ENCODE results near the gene SERPINH1.
A peak's percentile ranks its signal among the peaks of the same experiment; 100 is the strongest.

SERPINH1 gene

DNA sequence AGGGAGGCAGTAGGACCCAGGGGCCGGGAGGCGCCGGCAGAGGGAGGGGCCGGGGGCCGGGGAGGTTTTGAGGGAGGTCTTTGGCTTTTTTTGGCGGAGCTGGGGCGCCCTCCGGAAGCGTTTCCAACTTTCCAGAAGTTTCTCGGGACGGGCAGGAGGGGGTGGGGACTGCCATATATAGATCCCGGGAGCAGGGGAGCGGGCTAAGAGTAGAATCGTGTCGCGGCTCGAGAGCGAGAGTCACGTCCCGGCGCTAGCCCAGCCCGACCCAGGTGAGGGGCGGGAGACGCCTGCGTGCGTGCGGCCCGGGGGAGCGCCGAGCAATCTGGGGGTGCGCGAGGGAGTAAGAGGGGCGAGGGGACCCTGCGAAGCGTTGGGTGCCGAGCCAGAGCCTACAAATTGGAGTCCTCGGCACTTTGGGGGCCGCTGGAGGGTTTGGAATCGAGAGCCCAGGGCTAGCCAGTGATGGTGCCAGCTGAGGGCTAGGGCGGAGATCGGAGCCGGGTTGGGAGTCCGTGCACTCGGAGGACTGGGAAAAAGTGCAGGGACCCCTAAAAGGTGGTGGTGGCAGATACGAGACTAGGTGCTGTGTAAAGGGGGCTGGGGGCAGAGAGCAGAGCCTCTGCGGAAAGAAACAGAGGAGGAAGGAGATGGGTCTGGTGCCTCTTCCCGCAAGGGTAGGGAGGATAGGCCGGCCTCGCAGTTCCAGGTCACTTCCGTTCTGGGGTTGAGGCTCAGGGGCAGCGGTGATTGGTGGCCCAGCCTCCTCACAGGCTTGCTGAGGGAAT is at the start of gene SERPINH1:
SERPINH1 (plus strand) TSS at position 206 of the 788 bp plus-strand sequence. CDS start 4,097 bp downstream, outside the sequence.
- peak in 2 of 4 experiments; percentile 31 to 46 for DNase-seq

DNA sequence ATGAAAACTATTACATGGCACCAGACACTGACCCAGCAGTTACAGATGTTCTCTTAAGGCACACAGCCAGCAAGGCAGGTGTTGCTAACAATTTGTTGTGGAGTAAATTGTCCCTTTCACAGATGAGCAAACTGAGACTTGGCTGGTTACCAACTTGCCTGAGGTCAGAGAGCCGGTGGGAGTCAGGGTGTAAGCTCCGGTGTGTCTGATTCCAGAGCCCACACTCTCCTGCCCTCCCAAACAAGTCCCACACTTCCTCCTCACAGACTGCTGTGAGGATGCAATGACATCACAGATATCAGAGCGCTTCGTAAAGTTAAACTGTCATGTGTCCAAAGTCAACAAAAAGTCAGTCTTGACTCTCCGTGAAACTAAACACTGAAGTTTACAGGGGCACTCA is 48.8 kb upstream of the SERPINH1 start:
- no peak for DNase-seq

DNA sequence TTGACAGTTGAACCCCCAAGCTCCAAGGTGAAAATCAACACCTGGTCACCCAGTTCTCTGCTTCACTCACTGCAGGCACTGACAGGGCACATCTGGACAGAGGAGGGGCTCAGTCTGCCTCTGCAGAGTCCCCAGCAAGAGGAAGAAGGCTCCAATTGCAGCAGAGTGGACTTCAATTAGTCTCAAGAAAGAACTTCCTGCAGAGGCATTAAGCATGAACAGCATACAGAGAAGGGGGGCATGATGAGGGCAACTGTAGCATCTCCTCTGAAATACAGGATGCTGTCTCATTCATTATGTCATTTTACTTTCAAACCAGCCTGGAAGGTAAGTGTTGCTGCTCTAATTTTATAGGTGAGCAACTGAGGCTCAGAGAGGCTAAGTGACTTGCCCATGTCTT is 47.5 kb upstream of the SERPINH1 start:
- no peak for DNase-seq

DNA sequence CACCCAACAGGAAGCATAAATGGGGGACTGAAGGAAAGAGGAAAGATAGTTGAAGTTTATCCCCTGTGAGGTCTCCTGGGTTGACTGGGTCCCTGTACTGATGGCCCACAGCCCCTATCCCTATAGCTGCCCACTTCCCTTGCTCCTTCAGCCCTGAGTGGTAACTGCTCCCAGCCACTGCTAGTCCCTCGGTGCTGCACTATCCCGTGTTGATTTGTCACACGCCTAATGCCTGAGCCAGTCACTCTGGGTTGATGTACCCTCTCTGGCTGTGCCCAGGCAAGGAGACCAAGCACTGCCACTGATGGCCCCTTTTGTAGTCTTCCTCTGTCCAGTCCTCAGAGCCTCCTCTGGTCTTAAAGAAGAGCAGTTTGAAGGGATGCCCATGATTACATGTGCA is 45.9 kb upstream of the SERPINH1 start:
- no peak for DNase-seq

DNA sequence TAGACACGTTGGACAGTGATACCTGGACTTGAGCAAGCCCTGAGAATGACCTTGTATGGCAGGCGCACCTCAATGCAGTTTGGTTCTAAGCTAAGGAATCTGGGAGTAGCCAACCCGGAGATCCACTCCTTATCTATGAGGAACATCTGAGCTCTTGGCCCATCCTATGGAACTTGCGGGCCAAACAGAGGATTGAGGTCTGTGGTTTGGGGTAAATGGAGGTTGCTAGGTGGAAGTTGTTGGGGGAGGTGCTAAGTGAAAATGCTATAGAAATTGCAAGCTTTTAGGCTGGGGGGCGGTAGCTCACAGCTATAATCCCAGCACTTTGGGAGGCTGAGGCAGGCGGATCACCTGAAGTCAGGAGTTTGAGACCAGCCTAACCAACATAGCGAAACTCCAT is 45.2 kb upstream of the SERPINH1 start:
- no peak for DNase-seq

DNA sequence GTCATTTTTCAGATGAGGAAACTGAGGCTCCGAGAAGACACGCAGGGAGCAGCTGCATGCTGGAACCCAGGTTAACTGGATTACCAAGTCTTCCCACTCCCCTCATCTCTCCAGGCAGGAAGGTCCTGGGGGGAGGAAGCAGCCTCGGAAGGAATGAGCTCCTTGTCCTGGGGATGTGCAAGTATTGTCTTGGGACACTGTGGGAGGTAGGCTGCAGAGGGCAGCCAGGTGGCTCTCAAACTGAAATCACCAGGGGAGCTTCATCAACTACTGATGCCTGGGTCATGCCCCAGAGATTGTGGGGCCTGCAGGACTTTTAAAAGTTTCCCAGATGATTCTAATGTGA is 43.9 kb upstream of the SERPINH1 start:
- DNase-seq, result no peak

DNA sequence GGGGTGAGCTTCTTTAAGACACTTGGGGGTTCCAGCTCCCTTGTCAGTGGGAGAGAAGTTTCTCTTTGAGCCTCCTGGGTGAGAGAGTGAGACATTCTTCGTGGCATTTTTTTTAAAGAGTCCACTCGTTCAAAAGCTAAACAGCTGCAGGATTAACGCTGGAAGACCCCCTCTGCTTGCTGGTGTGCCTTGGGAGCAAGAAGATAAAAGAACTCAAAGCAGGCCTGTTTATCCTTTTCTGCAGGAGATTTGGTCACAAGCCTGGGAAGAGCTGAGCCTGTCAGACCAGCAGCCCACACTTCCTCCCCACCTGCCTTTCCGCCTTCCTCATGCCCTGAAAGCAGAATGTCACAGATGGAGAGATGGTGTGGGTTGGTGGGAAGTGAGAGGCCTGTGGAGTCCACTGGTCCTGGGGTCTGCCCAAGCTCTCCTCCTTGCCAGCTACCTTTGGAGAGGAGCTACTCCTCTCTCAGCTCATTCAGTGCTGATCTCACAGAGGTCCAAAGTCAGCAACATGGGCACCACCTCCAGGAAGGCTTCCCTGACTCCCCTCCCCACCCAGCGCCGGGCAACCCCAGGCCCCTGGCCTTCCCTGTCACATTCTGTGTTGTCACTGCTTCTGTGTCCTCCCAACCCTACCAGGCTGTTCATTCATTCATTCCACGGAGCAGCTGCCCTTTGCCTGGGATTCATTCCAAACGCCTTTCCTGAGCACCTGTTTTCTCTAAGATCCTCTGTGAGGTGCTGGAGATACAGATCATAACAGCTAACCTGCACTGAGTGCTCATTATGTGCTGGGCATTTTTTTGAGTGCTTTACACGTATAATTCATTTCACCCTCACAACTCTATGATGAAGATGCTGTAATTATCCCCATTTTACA is 43.0 kb upstream of the SERPINH1 start:
- DNase-seq, result no peak

DNA sequence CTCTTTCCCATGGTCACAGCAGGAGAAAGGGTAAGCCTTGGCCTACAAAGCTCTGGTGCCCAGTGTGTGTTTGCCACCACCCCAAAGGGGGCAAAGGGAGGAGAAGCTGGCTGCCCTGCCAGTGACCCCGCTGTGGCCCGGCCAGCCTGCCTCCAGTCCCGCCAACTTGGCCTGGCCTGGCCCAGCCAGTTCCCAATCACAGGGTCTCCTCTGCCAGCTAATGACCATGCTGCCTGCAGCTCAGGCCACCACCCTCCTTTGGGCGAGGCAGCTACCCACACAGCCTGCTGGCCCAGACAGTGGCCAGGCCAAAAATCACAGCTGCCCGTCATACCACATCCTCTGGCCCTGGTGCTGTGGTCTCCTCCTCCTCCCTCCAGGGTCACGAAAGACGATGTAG is 41.4 kb upstream of the SERPINH1 start:
- DNase-seq, result no peak

DNA sequence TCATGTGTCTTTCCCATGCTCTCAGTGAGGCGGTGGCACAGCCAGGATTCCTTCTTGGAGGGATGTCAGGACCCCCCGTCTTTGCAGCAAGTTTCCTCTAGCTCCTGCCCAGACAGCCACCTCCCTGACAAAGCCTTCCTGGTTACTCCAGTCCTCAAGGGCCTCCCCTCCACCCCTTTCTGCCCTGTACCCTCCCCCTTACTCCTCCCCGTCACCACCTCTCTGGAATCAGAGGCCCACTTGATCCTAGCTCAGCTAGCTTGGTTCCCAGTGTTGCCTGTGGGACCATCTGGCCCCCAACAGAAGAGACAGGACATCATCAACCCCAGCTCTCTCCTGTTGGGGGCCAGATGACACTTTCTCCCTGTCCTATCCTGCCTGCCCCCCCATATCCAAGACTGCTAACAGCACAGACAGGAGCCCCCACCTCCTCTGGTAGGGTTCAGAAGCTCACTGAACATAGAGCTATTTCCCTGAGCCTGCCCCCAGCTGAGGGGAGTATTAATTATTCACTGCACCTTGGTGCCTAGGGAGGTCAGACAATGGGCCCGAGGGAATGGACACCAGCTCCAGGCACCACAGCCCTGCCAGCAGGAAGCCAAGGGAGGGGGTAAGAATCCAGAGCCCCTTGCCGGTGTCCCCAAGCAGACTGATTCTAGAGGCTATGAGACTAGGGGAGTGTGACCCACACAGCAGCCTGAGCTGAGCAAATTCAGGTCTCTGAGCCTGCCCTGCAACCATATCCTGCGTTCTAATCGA is 39.6 kb upstream of the SERPINH1 start:
- no peak for DNase-seq

DNA sequence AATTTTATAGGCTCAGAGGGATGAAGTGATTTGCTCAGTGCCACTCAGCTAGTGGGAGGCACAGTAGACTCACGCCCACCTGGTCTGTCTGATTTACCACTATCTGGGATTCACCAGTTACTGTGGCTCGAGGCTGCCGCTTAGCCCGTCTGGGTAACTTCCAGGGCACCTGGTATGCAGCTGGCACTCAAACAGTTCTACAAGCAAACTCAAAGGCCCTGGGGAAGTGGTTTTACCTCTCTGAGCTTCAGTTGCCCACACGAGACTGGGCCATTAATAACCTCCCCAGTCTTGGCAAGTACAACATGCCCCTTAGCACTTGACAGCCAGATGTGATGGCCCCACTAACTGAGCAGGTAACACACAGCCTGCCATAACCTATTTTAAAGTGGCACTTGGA is 38.9 kb upstream of the SERPINH1 start:
- DNase-seq, result no peak

DNA sequence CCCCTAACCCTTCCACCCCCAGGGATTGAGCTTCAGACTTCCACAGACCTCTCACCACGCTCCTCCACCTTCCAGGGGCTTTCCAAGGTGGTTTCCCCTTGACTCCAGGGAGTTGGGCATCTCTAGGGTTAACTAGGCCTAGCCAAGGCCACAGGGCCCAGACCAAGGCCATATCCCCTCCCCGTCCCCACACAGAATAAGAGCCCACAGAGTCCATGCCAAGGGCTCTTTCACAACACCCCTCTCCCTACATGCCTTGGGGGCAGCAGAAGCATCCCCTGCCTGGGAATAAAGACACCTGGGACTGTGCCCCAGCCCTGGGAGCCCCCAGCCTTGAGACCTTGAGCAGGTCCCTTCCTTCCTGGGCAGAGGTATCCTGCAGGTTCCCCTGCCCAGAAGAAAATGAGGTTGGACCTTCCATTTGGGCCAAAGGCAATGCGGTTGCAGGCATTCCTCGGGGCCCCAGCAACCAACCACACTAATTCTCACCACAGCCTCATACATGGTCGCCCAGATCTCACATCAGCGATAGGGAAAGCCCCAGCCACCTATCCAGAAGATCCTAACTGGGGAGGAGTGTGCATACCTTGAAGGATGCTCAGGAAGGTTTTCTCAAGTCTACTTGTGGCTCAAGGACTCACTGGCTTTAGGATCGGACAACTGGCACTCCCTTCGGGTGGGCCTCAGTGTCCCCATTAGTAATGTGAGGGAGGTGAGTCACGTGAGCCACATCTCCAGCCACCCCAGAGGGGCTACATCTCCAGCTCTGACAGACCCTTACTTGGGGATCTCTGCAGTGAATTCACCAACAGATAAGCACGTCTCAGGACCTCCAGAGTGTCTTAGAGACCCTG is 38.0 kb upstream of the SERPINH1 start:
- DNase-seq, result no peak

DNA sequence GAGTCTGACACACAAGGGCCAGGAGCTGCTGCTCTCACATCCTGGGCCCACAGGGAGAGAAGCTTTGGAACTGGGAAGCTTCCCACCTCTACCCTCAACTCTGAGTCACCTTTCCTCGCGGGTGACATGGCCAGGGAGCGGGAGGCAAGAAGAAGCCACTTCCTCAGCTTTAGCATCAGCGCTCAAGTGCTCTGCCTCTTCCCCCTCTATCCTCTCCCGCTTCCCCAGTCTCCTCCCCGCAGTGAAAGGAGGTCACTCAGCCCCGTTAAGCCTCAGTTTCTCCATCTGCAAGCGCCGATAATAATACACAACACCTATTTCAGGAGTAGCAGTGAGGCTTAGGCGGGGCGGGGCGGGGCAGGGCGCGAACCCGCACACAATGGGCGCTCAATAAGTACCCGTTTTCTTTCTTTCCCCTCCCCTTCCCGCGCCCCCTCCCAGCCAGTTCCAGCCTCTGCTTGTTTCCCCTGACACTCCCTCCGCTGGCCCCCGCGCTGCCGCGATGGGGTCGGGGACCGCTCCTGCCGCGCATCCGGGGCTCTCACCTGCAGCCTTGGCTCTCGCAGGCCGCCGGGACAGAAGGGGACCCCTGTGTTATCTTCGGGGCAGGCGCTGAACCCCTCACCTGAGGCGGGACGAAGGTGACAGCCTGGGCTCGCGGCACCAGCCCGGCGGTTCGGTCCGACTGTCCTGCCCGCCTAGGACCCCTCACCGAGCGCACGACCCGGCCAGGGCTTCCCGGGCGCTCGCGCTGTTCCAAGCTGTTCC is 37.2 kb upstream of the SERPINH1 start:
- DNase-seq, result peak in 1 of 4 experiments; percentile 33

DNA sequence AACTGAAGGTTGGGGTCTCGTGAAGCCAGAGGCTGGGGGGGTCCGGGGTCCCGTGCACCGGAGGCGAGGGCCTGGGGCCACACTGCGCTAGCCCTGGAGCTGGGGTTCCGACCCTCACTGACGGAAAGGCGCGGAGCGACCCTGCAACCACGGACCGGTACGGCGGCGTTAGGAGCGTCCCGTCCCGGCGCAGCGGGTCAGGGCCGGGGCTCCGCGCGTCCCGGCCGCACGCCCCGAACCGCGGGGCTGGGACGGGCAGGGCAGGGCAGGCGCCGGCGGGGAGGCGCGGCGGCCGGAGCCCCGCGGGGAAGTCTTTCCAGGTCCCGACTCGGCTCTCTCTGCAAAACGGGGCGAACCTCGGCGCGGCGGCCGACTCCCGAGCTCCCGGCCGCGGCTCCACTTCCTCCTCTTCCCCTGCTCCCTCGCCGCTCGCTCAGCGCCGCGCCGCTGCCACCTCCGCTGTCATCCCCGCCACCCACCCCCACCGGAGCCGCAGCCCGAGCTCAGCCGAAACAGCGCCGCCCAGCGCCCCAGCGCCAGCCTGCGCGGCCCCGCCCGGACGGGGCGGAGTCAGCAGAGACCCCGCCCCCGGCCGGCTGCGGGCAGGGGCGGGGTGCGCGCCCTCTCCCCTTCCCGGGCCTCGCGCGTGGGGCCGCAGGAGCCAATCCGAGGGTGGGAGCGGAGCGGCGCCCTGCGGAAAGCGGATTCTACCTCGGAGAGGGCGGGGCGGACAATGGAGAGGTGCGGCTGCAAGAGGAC is 36.4 kb upstream of the SERPINH1 start, which contains the start of gene GDPD5:
GDPD5 (minus strand) TSS at position 509 of the 759 bp plus-strand sequence. CDS start 48,206 bp downstream, outside the sequence.
- DNase-seq, result peak; percentile 64 to 86 (median 68)

DNA sequence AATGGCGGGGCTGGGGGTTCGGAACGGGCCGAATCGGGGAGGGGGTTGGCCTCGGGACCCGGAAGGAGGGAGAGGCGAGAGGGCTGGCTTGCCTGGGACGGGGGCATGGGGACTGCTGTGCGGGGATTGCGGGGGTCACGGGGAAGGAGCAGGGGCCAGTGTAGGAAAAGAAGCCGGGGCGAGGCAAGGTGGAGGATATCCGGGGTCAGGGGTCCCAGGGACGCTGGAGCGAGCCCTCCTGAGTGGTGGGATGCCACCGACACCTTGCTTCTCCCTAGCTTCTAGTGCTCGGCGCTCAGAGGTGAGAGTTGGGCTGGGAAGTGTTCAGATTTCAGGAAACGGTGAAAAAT is 35.9 kb upstream of the SERPINH1 start:
- DNase-seq, result no peak

DNA sequence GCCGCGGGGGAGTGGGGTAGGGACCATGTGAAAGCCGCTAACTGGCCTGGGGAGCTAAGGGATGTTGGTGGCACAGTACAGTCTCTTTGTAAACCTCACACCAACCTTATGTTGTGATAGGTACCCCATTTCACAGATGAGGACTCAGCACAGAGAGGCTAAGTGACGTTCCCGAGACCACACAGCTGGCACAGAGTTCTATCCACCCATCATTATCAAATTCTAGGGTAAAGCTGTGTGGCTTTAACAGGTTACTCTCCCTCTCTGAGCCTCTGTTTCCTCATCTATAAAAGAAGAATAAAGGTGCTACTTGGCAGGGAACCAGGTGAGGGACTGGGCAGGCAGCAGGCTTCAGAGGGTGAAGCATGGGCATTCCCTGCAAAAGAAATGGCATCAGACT is 34.9 kb upstream of the SERPINH1 start:
- no peak for DNase-seq

DNA sequence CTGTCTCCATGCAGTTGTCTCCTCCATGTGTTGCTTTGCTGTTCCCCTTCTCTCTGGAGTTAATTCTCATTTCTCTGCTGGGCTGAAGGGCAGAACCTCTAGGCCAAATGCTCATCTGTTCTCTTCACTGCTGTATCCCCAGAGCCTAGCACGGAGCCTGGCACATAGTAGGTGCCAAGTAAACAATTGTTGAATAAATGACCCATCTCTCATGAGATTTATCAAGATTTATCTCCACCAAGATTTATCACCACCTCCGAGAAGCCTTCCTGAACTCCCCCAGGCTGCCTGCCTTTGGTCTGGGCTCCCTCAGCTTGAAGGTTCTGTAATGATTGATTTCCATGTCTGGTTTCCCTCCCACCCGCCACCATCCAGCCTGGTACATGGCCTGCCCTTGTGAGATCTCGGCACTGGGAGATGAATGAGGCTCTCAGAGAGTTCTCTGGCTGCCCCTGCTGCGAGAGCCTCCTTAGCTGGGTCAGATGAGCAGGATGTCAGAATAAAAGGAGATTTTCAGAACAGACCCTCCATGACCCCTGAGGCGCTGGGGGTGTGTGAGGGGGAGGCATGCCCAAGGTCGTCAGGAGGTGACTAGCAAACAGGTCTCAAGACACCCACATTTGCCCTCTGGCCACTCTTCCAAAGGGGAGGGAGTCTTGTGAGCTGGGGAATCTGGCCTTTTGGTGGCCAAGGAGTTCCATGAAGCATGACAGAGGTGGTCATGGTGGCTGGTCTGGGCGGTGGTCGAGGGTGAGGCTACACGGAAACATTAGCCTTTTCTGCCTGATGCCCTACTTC is 33.9 kb upstream of the SERPINH1 start:
- DNase-seq, result no peak

DNA sequence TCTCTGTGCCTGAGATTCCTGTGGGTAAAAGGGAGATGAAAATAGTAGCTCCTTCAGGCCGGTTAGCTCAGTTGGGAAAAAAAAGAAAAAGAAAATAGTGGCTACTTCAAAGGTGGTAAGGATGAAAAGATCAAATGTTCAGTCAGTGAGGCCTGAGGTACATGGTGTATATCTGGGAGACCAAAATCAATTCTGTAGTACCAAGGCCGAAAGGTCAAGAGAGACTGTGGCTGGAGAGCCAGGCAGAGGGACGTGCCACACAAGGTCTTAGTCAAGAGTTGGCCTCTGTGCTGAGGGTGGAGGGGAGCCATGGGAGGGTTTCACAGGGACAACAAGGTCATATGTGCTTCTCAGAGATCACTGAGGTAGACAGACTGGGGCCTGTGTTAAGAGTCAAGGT is 31.5 kb upstream of the SERPINH1 start:
- no peak for DNase-seq

DNA sequence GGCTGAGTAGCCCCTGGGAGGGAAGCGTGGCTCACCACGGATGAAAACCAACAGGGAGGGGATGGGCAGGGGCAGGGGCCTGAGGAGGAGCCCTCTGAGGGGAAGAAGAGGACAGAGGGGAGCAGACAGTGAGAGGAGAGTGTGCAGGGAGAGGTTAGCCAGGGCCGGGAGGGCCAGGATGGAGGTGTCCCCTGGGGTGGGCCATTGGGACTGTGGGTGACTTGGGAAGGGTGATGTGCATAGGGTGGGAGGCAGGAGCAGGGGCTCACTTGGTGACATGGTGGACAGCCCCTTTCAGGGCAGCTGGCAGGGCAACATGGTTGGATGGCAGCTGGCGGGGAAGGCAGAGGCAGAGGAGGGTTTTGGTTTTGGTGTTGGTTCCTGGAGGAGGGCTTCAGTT is 30.7 kb upstream of the SERPINH1 start:
- no peak for DNase-seq

DNA sequence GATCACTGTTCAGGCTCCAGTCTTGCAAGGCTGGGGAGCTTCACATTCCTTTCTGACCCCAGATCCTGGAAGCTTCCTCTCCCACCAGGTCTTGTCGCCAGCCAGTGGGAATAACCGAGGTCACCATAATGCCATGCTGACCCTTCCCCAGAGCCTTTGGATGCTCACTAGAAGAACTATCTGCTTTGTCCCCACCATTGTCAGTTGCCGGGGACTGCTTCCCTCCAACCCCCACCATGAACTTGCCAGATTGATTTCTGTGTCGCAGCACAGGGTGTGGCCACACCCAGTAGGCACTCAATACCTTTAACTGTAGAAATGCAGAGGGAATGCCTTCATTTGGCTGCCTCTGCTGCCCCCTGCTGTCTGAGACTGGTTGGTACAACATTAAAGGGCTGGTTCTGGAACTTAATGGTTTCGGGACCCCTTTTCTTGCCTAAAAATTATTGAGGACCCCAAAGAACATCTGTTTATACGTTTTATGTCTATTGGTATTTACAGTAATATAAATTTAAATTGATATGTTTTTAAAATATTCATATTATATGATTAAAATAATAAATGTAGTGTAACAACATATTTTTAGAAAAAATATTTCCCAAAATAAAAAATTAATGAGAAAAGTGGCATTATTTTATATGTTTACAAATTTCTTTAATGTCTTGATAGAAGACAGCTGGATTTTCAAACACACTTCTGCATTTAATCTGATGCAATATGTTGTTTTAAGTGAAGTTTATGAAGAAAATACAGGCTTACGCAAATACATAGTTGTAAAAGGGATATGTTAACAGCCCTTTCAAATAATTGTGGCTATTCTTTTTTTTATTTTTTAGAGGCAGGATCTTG is 29.6 kb upstream of the SERPINH1 start:
- DNase-seq, result peak; percentile 57 to 73 (median 72)

Data from activated naive CD4-positive, alpha-beta T cell (primary cell).